ENCODE data around the gene PFN1. TPM values are rescaled to one million over a fixed set of nuclear protein-coding genes. Genes with fewer than 3 reads are reported as not detected.

The PFN1 gene
- total and polyA plus RNA-seq, 2 experiments from 2014 or later, result 244 to 706 TPM

GRCh38 chr17:4942760-4943508 lies 5.4 kb downstream of the PFN1 start:
- TF ChIP-seq EZH2phosphoT487 (IDR thresholded peaks at IDR 0.05; ENCODE audit: low read depth, severe bottlenecking, unreplicated experiment), result no peak
- no peak for TF ChIP-seq EZH2 (IDR thresholded peaks at IDR 0.05; ENCODE audit: borderline replicate concordance)
- TF ChIP-seq, protein P1, sequence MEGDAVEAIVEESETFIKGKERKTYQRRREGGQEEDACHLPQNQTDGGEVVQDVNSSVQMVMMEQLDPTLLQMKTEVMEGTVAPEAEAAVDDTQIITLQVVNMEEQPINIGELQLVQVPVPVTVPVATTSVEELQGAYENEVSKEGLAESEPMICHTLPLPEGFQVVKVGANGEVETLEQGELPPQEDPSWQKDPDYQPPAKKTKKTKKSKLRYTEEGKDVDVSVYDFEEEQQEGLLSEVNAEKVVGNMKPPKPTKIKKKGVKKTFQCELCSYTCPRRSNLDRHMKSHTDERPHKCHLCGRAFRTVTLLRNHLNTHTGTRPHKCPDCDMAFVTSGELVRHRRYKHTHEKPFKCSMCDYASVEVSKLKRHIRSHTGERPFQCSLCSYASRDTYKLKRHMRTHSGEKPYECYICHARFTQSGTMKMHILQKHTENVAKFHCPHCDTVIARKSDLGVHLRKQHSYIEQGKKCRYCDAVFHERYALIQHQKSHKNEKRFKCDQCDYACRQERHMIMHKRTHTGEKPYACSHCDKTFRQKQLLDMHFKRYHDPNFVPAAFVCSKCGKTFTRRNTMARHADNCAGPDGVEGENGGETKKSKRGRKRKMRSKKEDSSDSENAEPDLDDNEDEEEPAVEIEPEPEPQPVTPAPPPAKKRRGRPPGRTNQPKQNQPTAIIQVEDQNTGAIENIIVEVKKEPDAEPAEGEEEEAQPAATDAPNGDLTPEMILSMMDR (IDR thresholded peaks at IDR 0.05; ENCODE audit: poor library complexity), result no peak
- Histone ChIP-seq H3K9me3 (ENCODE audit: low read depth) (no peaks in the 10 kb centered on the region), H3K4me1 (ENCODE audit: insufficient read depth) (peaks cover 39% of the 10 kb centered on the region), H3K27ac (no peak overlapping the region), H3K27me3 (no peaks in the 10 kb centered on the region), H3K9me2 (replicated peaks; ENCODE audit: insufficient read depth) (no peaks in the 10 kb centered on the region), H4K20me1 (ENCODE audit: insufficient read depth, poor library complexity, severe bottlenecking) (peaks cover 21% of the 10 kb centered on the region), H2AFZ (no peak overlapping the region), H3K36me3 (replicated peaks; ENCODE audit: insufficient read depth, low read depth) (no peaks in the 10 kb centered on the region), H3K79me2 (peaks cover 76% of the 10 kb centered on the region), H3K4me2 (no peak overlapping the region), H3K4me3 (no peak overlapping the region)
- WGBS (ENCODE audit: low lambda C conversion rate, missing lambda C conversion rate), result 91% methylated on average over 13 of the region's 13 CpGs
- no peak for DNase-seq (ENCODE audit: low spot score)

GRCh38 chr17:4941319-4941610 lies 7.1 kb downstream of the PFN1 start:
- 69% methylated on average over 4 of the region's 4 CpGs for WGBS (ENCODE audit: low lambda C conversion rate, missing lambda C conversion rate)
- Histone ChIP-seq H3K9me2 (replicated peaks; ENCODE audit: insufficient read depth) (no peaks in the 10 kb centered on the region), H4K20me1 (ENCODE audit: insufficient read depth, poor library complexity, severe bottlenecking) (peaks cover 15% of the 10 kb centered on the region), H3K79me2 (peaks cover 68% of the 10 kb centered on the region), H2AFZ (no peak overlapping the region), H3K9me3 (ENCODE audit: low read depth) (no peaks in the 10 kb centered on the region), H3K4me3 (peak overlapping the region; percentile 72), H3K27me3 (no peaks in the 10 kb centered on the region), H3K4me2 (peak overlapping the region; percentile 91), H3K36me3 (replicated peaks; ENCODE audit: insufficient read depth, low read depth) (no peaks in the 10 kb centered on the region), H3K27ac (peak overlapping the region; percentile 95), H3K4me1 (ENCODE audit: insufficient read depth) (peaks cover 36% of the 10 kb centered on the region)
- no peak for TF ChIP-seq EZH2phosphoT487 (IDR thresholded peaks at IDR 0.05; ENCODE audit: low read depth, severe bottlenecking, unreplicated experiment)
- TF ChIP-seq, protein P1 (IDR thresholded peaks at IDR 0.05; ENCODE audit: poor library complexity), result no peak
- TF ChIP-seq EZH2 (IDR thresholded peaks at IDR 0.05; ENCODE audit: borderline replicate concordance), result no peak
- no peak for DNase-seq (ENCODE audit: low spot score)

- Histone ChIP-seq H3K4me2 (peak overlapping the region; percentile 91), H3K36me3 (replicated peaks; ENCODE audit: insufficient read depth, low read depth) (no peaks in the 10 kb centered on the region), H3K9me3 (ENCODE audit: low read depth) (no peaks in the 10 kb centered on the region), H3K4me3 (peak overlapping the region; percentile 72), H3K27ac (peak overlapping the region; percentile 95), H4K20me1 (ENCODE audit: insufficient read depth, poor library complexity, severe bottlenecking) (peaks cover 11% of the 10 kb centered on the region), H3K79me2 (peaks cover 63% of the 10 kb centered on the region), H2AFZ (peak overlapping the region; percentile 37), H3K4me1 (ENCODE audit: insufficient read depth) (peaks cover 31% of the 10 kb centered on the region), H3K27me3 (no peaks in the 10 kb centered on the region), H3K9me2 (replicated peaks; ENCODE audit: insufficient read depth) (no peaks in the 10 kb centered on the region)
- DNase-seq (ENCODE audit: low spot score), result peak; percentile 93
- TF ChIP-seq EZH2phosphoT487 (IDR thresholded peaks at IDR 0.05; ENCODE audit: low read depth, severe bottlenecking, unreplicated experiment) (no peak), EZH2 (IDR thresholded peaks at IDR 0.05; ENCODE audit: borderline replicate concordance) (no peak)
- 3% methylated on average over 29 of the region's 29 CpGs for WGBS (ENCODE audit: low lambda C conversion rate, missing lambda C conversion rate)
Observed at GRCh38 chr17:4940555-4941318, 7.6 kb downstream of the PFN1 start.
